ENCODE measurements around the gene ABCB8. TPM values are rescaled to one million over a fixed set of nuclear protein-coding genes. Genes with fewer than 3 reads are reported as not detected.
A peak's percentile ranks its signal among the peaks of the same experiment; 100 is the strongest.

The ABCB8 gene
- total RNA-seq, 1 donor from 2014 or later: 27.6 TPM

GRCh38 chr7:151056666-151057505 lies 28.6 kb downstream of the ABCB8 start:
- no peak for DNase-seq (ENCODE audit: low spot score)

- no peak for DNase-seq (ENCODE audit: low spot score)
Observed at GRCh38 chr7:151057506-151057988, 29.3 kb downstream of the ABCB8 start, which contains the start of gene CDK5. CDK5 (minus strand) TSS chr7:151057897; CDS start chr7:151057848, 49 bp downstream.

GRCh38 chr7:151057989-151058780 lies 29.9 kb downstream of the ABCB8 start:
- DNase-seq (ENCODE audit: low spot score): peak; percentile 98

GRCh38 chr7:151058781-151059366 lies 30.6 kb downstream of the ABCB8 start:
- DNase-seq (ENCODE audit: low spot score): no peak

GRCh38 chr7:151059367-151060112 lies 31.3 kb downstream of the ABCB8 start, which contains the start of gene SLC4A2:
SLC4A2 (plus strand) TSS chr7:151059589; CDS start chr7:151061988, 2,399 bp downstream.
- DNase-seq (ENCODE audit: low spot score): peak; percentile 94

GRCh38 chr7:151060113-151060415 lies 31.8 kb downstream of the ABCB8 start:
- DNase-seq (ENCODE audit: low spot score): no peak

- no peak for DNase-seq (ENCODE audit: low spot score)
Observed at GRCh38 chr7:151060416-151061212, 32.4 kb downstream of the ABCB8 start.

GRCh38 chr7:151061213-151062110 lies 33.2 kb downstream of the ABCB8 start:
- no peak for DNase-seq (ENCODE audit: low spot score)

- DNase-seq (ENCODE audit: low spot score): no peak
Observed at GRCh38 chr7:151062111-151062398, 33.8 kb downstream of the ABCB8 start.

- DNase-seq (ENCODE audit: low spot score): no peak
Observed at GRCh38 chr7:151062399-151063211, 34.4 kb downstream of the ABCB8 start.

- DNase-seq (ENCODE audit: low spot score): no peak
Observed at GRCh38 chr7:151063212-151063561, 34.9 kb downstream of the ABCB8 start.

GRCh38 chr7:151064454-151064853 lies 36.2 kb downstream of the ABCB8 start:
- no peak for DNase-seq (ENCODE audit: low spot score)

- DNase-seq (ENCODE audit: low spot score): no peak
Observed at GRCh38 chr7:151064993-151065392, 36.7 kb downstream of the ABCB8 start.

- DNase-seq (ENCODE audit: low spot score): no peak
Observed at GRCh38 chr7:151065516-151065915, 37.3 kb downstream of the ABCB8 start.

- DNase-seq (ENCODE audit: low spot score): no peak
Observed at GRCh38 chr7:151066273-151066974, 38.2 kb downstream of the ABCB8 start.

GRCh38 chr7:151068069-151068773 lies 40.0 kb downstream of the ABCB8 start:
- no peak for DNase-seq (ENCODE audit: low spot score)

GRCh38 chr7:151069841-151070573 lies 41.8 kb downstream of the ABCB8 start:
- DNase-seq (ENCODE audit: low spot score): no peak
